Karpas-422 (cell line): Measurements from ENCODE around the gene ZNF133. TPM values are rescaled to one million over a fixed set of nuclear protein-coding genes. Genes with fewer than 3 reads are reported as not detected.

ENCODE experiments used
- DNase-seq: peaks from one replicate; pipeline ENCODE4 v3.0.0-alpha.2; 2015
- H2AFZ ChIP-seq: fragments of 200-600 bp; sonication (generic); 2 replicates; pipeline ENCODE4 v1.6.1; 2014; ENCODE audit warnings: antibody characterized with exemption, low read length, mixed read lengths
- H3K27ac ChIP-seq: fragments of 200-600 bp; sonication (generic); 2 replicates; pipeline ENCODE4 v1.5.1; 2014; ENCODE audit warnings: mild to moderate bottlenecking, low read length, moderate library complexity
- H3K27me3 ChIP-seq: fragments of 200-600 bp; sonication (generic); 2 replicates; pipeline ENCODE4 v1.6.1; 2014; ENCODE audit warnings: low read length, mixed read lengths
- H3K36me3 ChIP-seq: fragments of 200-600 bp; sonication (generic); 2 replicates; pipeline ENCODE4 v1.6.1; 2014; ENCODE audit warnings: low read length, mixed read lengths; ENCODE audit not compliant: insufficient read depth
- H3K4me1 ChIP-seq: fragments of 200-600 bp; sonication (generic); 2 replicates; pipeline ENCODE4 v1.6.1; 2014; ENCODE audit warnings: mild to moderate bottlenecking, low read length, mixed read lengths
- H3K4me2 ChIP-seq: fragments of 200-600 bp; sonication (generic); 2 replicates; pipeline ENCODE4 v1.6.1; 2014; ENCODE audit warnings: low read length, low read depth, mild to moderate bottlenecking; ENCODE audit not compliant: poor library complexity, severe bottlenecking
- H3K4me3 ChIP-seq: fragments of 200-600 bp; sonication (generic); 2 replicates; pipeline ENCODE4 v1.5.1; 2014; ENCODE audit warnings: mild to moderate bottlenecking, antibody characterized with exemption, low read length, mixed read lengths
- H3K79me2 ChIP-seq: fragments of 200-600 bp; sonication (generic); 2 replicates; pipeline ENCODE4 v1.6.1; 2014; ENCODE audit warnings: mild to moderate bottlenecking, low read length, mixed read lengths
- H3K9ac ChIP-seq: fragments of 200-600 bp; sonication (generic); 2 replicates; pipeline ENCODE4 v1.6.0; 2014; ENCODE audit warnings: low read length
- H3K9me2 ChIP-seq: fragments of 200-600 bp; sonication (generic), shearing (Covaris generic); replicated peaks from 2 replicates; pipeline ENCODE4 v1.6.0; 2014; ENCODE audit warnings: mild to moderate bottlenecking, low read length, moderate library complexity; ENCODE audit not compliant: insufficient read depth
- H3K9me3 ChIP-seq: fragments of 300-700, 200-600 bp; sonication (generic); 2 replicates; pipeline ENCODE4 v1.6.1; 2014; ENCODE audit warnings: low read length, mixed read lengths
- H4K20me1 ChIP-seq: fragments of 200-600 bp; sonication (generic); 2 replicates; pipeline ENCODE4 v1.6.1; 2014; ENCODE audit warnings: mild to moderate bottlenecking, antibody characterized with exemption, low read length, low read depth; ENCODE audit not compliant: insufficient read depth
- total RNA-seq: library from RNA; depleted of rRNA; stranded (reverse); fragments of >200 nt; shearing (Covaris generic); gene quantifications from 2 replicates; pipeline ENCODE4 v1.2.3, GENCODE V29; 2014; ENCODE audit warnings: low replicate concordance

The ZNF133 gene
- total RNA-seq, 1 experiment from 2014 or later, result 19.5 TPM

DNA sequence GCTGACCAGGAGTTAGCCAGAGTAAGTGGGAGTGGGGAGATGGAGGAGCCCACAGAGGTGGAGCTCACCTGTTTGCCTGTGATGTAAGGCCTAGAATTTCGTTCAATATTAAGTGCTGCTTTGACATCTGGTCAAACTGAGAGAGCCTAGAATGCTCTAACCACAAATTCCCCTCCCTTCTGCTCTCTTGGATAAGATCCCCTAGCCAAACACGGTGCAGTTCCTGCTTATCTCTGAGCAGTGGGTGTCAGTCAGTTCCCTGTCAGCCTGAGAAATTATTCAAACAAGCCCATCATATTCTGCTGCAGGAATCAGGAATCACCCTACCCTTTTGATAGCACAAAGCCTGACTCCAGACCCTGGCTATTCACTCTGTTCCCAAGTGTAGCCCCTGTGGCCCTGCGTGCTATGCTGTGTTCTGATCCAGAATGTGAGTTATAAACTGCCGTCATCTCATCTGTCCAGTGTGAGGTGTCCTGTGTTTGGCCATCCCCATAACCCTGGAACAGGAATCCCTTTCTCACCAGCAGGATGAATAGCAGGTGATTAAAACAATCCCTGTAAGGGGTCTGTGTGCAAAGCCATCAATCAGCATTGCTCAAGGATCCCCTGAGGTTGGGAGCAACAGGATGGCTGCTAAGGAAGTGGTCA lies 31.8 kb upstream of the ZNF133 start:
- no peaks in the 10 kb centered on the region for H4K20me1 ChIP-seq
- no peak overlapping the region for H2AFZ ChIP-seq
- no peaks in the 10 kb centered on the region for H3K9me2 ChIP-seq
- H3K4me3 ChIP-seq, result no peak overlapping the region
- H3K36me3 ChIP-seq, result no peaks in the 10 kb centered on the region
- no peak for DNase-seq
- H3K79me2 ChIP-seq, result no peaks in the 10 kb centered on the region
- no peak overlapping the region for H3K27ac ChIP-seq
- no peak overlapping the region for H3K9ac ChIP-seq
- H3K9me3 ChIP-seq, result no peaks in the 10 kb centered on the region
- H3K4me2 ChIP-seq, result no peak overlapping the region
- H3K27me3 ChIP-seq, result no peaks in the 10 kb centered on the region
- no peaks in the 10 kb centered on the region for H3K4me1 ChIP-seq

DNA sequence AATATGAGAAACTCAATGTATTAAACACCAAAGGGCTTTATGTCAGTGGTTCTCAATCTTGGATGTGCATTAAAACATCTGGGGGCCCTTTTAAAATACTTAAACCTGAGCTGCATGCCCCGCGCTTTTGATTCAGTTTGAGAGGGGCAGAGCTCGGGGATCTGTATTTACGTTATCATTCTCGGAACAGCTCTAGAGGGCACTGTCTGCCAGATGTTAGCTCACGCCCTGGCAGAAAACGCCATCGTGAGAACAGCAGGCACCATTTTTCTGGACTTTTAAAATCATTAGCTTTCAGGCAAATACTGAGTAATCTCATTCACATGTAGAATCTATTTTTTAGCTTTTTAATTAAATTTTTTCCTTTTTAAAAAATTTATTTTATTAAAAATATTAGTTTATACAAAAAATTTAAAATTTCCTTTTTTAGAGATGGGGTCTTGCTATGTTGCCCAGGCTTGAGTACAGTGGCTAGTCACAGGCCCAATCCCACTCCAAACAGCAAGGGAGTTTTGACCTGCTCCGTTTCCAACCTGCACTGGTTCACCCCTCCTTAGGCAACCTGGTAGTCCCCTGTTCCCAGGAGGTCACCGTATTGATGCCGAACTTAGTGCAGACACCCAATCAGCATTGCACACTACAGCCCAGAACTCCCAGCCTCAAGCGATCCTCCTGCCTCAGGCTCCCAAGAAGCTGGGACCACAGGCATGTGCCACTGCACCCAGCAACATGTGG lies 30.0 kb upstream of the ZNF133 start:
- no peaks in the 10 kb centered on the region for H3K79me2 ChIP-seq
- H3K9me3 ChIP-seq, result no peaks in the 10 kb centered on the region
- H3K36me3 ChIP-seq, result no peaks in the 10 kb centered on the region
- no peak overlapping the region for H3K4me3 ChIP-seq
- H3K9me2 ChIP-seq, result no peaks in the 10 kb centered on the region
- H4K20me1 ChIP-seq, result no peaks in the 10 kb centered on the region
- no peak overlapping the region for H3K9ac ChIP-seq
- H3K27ac ChIP-seq, result no peak overlapping the region
- H3K27me3 ChIP-seq, result no peaks in the 10 kb centered on the region
- no peak overlapping the region for H2AFZ ChIP-seq
- H3K4me2 ChIP-seq, result no peak overlapping the region
- H3K4me1 ChIP-seq, result no peaks in the 10 kb centered on the region
- peak; percentile 65 for DNase-seq

GRCh38 chr20:18259730-18260129 lies 28.6 kb upstream of the ZNF133 start:
- Histone ChIP-seq H4K20me1 (no peaks in the 10 kb centered on the region), H3K79me2 (no peaks in the 10 kb centered on the region), H3K27me3 (no peaks in the 10 kb centered on the region), H3K4me2 (no peak overlapping the region), H3K4me1 (no peaks in the 10 kb centered on the region), H3K27ac (no peak overlapping the region), H3K9me3 (no peaks in the 10 kb centered on the region), H3K36me3 (no peaks in the 10 kb centered on the region), H2AFZ (no peak overlapping the region), H3K4me3 (no peak overlapping the region), H3K9me2 (no peaks in the 10 kb centered on the region), H3K9ac (no peak overlapping the region)
- DNase-seq, result no peak

GRCh38 chr20:18263723-18264122 lies 24.6 kb upstream of the ZNF133 start:
- H3K36me3 ChIP-seq, result no peaks in the 10 kb centered on the region
- no peaks in the 10 kb centered on the region for H3K9me3 ChIP-seq
- H3K4me3 ChIP-seq, result no peak overlapping the region
- H3K9ac ChIP-seq, result no peak overlapping the region
- H2AFZ ChIP-seq, result 0 out of 2 replicates have a peak overlapping the region, but pooled peaks have one; percentile 9
- H3K9me2 ChIP-seq, result no peaks in the 10 kb centered on the region
- H4K20me1 ChIP-seq, result no peaks in the 10 kb centered on the region
- no peaks in the 10 kb centered on the region for H3K79me2 ChIP-seq
- H3K4me2 ChIP-seq, result no peak overlapping the region
- H3K27ac ChIP-seq, result no peak overlapping the region
- DNase-seq, result no peak
- no peaks in the 10 kb centered on the region for H3K27me3 ChIP-seq
- no peaks in the 10 kb centered on the region for H3K4me1 ChIP-seq

DNA sequence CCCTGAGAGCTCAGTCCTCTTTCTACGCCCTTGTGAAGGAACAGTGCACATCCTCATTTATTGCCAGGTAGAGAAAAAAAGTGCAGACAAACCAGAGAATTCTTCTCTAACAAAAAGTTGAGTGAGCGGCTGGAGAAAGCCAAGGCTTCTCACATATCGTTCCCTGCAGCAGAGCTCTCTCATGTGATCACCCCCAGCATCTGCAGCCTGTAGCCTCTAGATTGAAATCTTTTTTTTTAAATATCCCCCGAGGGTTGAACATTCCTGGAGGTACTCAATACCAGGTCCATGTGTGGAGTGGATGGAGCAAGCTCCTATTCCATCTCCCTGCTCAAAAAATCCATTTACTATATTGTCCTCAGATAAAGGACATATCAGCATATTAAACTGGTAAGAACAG lies 22.9 kb upstream of the ZNF133 start:
- no peak overlapping the region for H3K4me3 ChIP-seq
- no peak overlapping the region for H3K9ac ChIP-seq
- no peaks in the 10 kb centered on the region for H3K9me3 ChIP-seq
- H3K4me2 ChIP-seq, result no peak overlapping the region
- no peaks in the 10 kb centered on the region for H3K9me2 ChIP-seq
- H3K79me2 ChIP-seq, result no peaks in the 10 kb centered on the region
- H3K27ac ChIP-seq, result no peak overlapping the region
- H3K36me3 ChIP-seq, result no peaks in the 10 kb centered on the region
- peaks cover 8% of the 10 kb centered on the region for H3K4me1 ChIP-seq
- no peak overlapping the region for H2AFZ ChIP-seq
- no peaks in the 10 kb centered on the region for H3K27me3 ChIP-seq
- DNase-seq, result no peak
- no peaks in the 10 kb centered on the region for H4K20me1 ChIP-seq

DNA sequence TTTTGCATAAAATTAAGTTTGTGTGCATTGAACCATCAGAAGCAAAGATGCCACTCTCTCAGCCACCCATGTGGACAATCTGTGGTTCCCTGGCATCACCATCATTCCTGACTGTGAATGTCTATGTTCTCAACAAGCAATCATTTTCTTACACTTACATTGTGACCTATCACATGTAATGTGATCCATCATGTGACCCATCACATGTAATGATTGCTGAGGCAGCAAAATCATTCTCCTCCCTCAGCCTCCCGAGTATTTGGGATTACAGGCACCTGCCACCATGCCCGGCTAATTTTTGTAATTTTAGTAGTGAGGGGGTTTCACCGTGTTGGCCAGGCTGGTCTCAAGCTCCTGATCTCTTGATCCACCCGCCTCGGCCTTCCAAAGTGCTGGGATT lies 22.0 kb upstream of the ZNF133 start:
- no peaks in the 10 kb centered on the region for H4K20me1 ChIP-seq
- no peak overlapping the region for H3K27ac ChIP-seq
- no peak overlapping the region for H3K9ac ChIP-seq
- no peak overlapping the region for H3K4me2 ChIP-seq
- no peaks in the 10 kb centered on the region for H3K9me3 ChIP-seq
- no peaks in the 10 kb centered on the region for H3K36me3 ChIP-seq
- H3K27me3 ChIP-seq, result no peaks in the 10 kb centered on the region
- no peaks in the 10 kb centered on the region for H3K79me2 ChIP-seq
- H2AFZ ChIP-seq, result no peak overlapping the region
- H3K4me1 ChIP-seq, result peaks cover 11% of the 10 kb centered on the region
- DNase-seq, result no peak
- no peak overlapping the region for H3K4me3 ChIP-seq
- no peaks in the 10 kb centered on the region for H3K9me2 ChIP-seq

DNA sequence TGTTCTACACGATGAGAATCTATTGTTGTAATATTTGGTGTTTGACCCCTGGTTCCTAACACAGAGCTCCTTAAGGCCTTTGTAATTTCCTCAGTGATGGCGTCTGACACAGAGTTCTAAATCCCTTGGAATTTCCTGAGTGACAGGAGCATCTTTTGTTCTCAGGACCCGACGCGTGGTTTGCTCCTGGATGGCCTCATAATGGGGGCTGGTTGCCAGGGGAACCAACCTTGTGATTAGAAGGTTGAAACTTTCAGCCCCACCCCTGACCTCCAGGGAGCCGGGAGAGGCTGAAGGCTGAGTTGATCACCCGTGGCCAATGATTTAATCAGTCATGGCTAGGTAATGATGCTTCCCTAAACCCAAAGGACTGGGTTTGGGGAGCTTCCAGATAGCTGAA lies 20.5 kb upstream of the ZNF133 start:
- no peak overlapping the region for H3K4me3 ChIP-seq
- H3K36me3 ChIP-seq, result no peaks in the 10 kb centered on the region
- no peak overlapping the region for H2AFZ ChIP-seq
- H3K27ac ChIP-seq, result no peak overlapping the region
- no peak for DNase-seq
- no peaks in the 10 kb centered on the region for H3K27me3 ChIP-seq
- no peak overlapping the region for H3K4me2 ChIP-seq
- no peaks in the 10 kb centered on the region for H3K79me2 ChIP-seq
- H3K4me1 ChIP-seq, result peaks cover 11% of the 10 kb centered on the region
- no peaks in the 10 kb centered on the region for H3K9me3 ChIP-seq
- no peak overlapping the region for H3K9ac ChIP-seq
- no peaks in the 10 kb centered on the region for H4K20me1 ChIP-seq
- no peaks in the 10 kb centered on the region for H3K9me2 ChIP-seq

DNA sequence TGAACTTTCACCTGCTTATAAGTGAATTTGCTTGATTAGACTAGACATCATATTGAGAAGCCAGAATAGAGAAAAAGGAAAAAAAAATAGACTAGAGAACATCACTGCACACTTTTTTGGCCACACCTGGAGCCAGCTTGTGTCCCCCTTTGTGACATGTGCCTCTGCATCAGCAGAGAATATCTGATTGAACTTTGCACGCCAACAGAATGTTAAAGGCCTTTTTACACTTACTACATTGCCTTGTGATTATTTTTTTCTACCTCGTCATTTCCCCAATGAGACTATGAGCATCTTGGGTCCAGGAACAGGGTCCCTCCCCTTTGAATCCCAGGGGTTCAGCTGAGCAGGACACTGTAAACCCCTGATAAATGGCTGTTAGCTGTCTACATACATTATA lies 17.2 kb upstream of the ZNF133 start:
- Histone ChIP-seq H2AFZ (no peak overlapping the region), H4K20me1 (no peaks in the 10 kb centered on the region), H3K9me2 (no peaks in the 10 kb centered on the region), H3K27me3 (no peaks in the 10 kb centered on the region), H3K4me3 (no peak overlapping the region), H3K4me1 (peaks cover 11% of the 10 kb centered on the region), H3K9me3 (no peaks in the 10 kb centered on the region), H3K79me2 (no peaks in the 10 kb centered on the region), H3K4me2 (no peak overlapping the region), H3K9ac (no peak overlapping the region), H3K27ac (no peak overlapping the region), H3K36me3 (no peaks in the 10 kb centered on the region)
- DNase-seq, result no peak
